ENCODE measurements around the gene PTPN5.

GRCh38 chr11:18720808-18721560 is 70.6 kb downstream of the PTPN5 start:
- TF ChIP-seq CTCF (conservative IDR thresholded peaks at IDR 0.05; ENCODE audit: low read length) (no peak), EZH2phosphoT487 (IDR thresholded peaks at IDR 0.05; ENCODE audit: borderline replicate concordance, low read depth, low read length) (no peak)
